DMS 273 (cell line): ENCODE data around the gene YIF1B.
"Not testable (repeated sequence)": the region's sequence is repeated elsewhere in the genome, so short reads cannot be mapped to it uniquely, and the experiment has no call there.

Experiments
- DNase-seq: peaks from one replicate; lab custom pipeline; 2025; ENCODE audit not compliant: unreplicated experiment; lab: John Stamatoyannopoulos, UW

The YIF1B gene

GRCh38 chr19:38315657-38316476 is at the start of gene YIF1B:
YIF1B (minus strand) TSS chr19:38315947; CDS start chr19:38315917, 30 bp downstream.
- peak; percentile 99 for DNase-seq

- not testable (repeated sequence) for DNase-seq
Measured at GRCh38 chr19:38362946-38363688, 47.4 kb upstream of the YIF1B start.

GRCh38 chr19:38362076-38362945 is 46.6 kb upstream of the YIF1B start:
- peak; percentile 95 for DNase-seq

- DNase-seq: peak; percentile 95
Measured at GRCh38 chr19:38361633-38362075, 45.9 kb upstream of the YIF1B start.

GRCh38 chr19:38360839-38361631 is 45.3 kb upstream of the YIF1B start:
- no peak for DNase-seq

GRCh38 chr19:38360351-38360750 is 44.6 kb upstream of the YIF1B start:
- peak; percentile 47 for DNase-seq

- DNase-seq: no peak
Measured at GRCh38 chr19:38359242-38360021, 43.7 kb upstream of the YIF1B start.

- DNase-seq: no peak
Measured at GRCh38 chr19:38358071-38358470, 42.3 kb upstream of the YIF1B start.

GRCh38 chr19:38355728-38356725 is 40.3 kb upstream of the YIF1B start:
- DNase-seq: no peak

GRCh38 chr19:38352611-38353010 is 36.9 kb upstream of the YIF1B start:
- DNase-seq: peak; percentile 89

- DNase-seq: peak; percentile 60
Measured at GRCh38 chr19:38351865-38352395, 36.2 kb upstream of the YIF1B start.

- DNase-seq: no peak
Measured at GRCh38 chr19:38350883-38351282, 35.1 kb upstream of the YIF1B start.

- no peak for DNase-seq
Measured at GRCh38 chr19:38346837-38347236, 31.1 kb upstream of the YIF1B start.

GRCh38 chr19:38340927-38341326 is 25.2 kb upstream of the YIF1B start:
- DNase-seq: no peak

GRCh38 chr19:38339011-38339410 is 23.3 kb upstream of the YIF1B start:
- DNase-seq: peak; percentile 59

GRCh38 chr19:38337360-38337653 is 21.6 kb upstream of the YIF1B start:
- DNase-seq: no peak

GRCh38 chr19:38336638-38337359 is 21.1 kb upstream of the YIF1B start:
- DNase-seq: peak; percentile 97
